Naive thymus-derived CD4-positive, alpha-beta T cell (primary cell): ENCODE data around the gene ZWILCH. TPM values are rescaled to one million over a fixed set of nuclear protein-coding genes. Genes with fewer than 3 reads are reported as not detected.
"Not testable (repeated sequence)": the region's sequence is repeated elsewhere in the genome, so short reads cannot be mapped to it uniquely, and the experiment has no call there.

ENCODE experiments used
- ATAC-seq: fragments of 150-1000 bp; cut with Tn5 transposase; 2 replicates; pipeline ENCODE4 v1.10.0; 2021; ENCODE audit warnings: mild to moderate bottlenecking, moderate library complexity
- CTCF ChIA-PET: fragments of 350-600 bp; sonication (Branson Sonifier 250); formaldehyde crosslinking; loops from one replicate; lab custom pipeline; 2021; ENCODE audit warnings: antibody characterized with exemption; lab: Charles Lee
- POLR2A ChIA-PET: fragments of 350-600 bp; sonication (Branson Sonifier 250); formaldehyde crosslinking; loops from one replicate; lab custom pipeline; 2021; ENCODE audit warnings: antibody characterized with exemption, inconsistent platforms; lab: Charles Lee
- DNase-seq, 9 donors: peaks; one replicate each; pipeline versions ENCODE4 v3.0.0 to v3.0.0-alpha.2; 2020 to 2022; ENCODE audit warnings: mixed read lengths in 1 of 9
- H3K27ac ChIP-seq: one replicate; pipeline ENCODE4 v1.7.0; 2013; ENCODE audit warnings: mild to moderate bottlenecking, low read depth, low read length, moderate library complexity
- H3K27me3 ChIP-seq, 2 donors: one replicate each; pipeline ENCODE4 v1.7.0; 2013; ENCODE audit warnings: low read length in 2 of 2, mild to moderate bottlenecking in 2 of 2, moderate library complexity in 2 of 2; ENCODE audit not compliant: control insufficient read depth in 2 of 2, insufficient read depth in 2 of 2
- H3K36me3 ChIP-seq, 3 experiments: 1 replicate in 2 of 3; 2 replicates in 1 of 3; pipeline ENCODE4 v1.7.0; 2013; ENCODE audit warnings: low read length in 3 of 3, mild to moderate bottlenecking in 3 of 3, moderate library complexity in 1 of 3; ENCODE audit not compliant: insufficient read depth in 3 of 3, control insufficient read depth in 2 of 3
- H3K4me1 ChIP-seq, 2 donors: one replicate each; pipeline ENCODE4 v1.7.0; 2013; ENCODE audit warnings: low read length in 2 of 2, mild to moderate bottlenecking in 2 of 2, moderate library complexity in 1 of 2; ENCODE audit not compliant: control insufficient read depth in 2 of 2, insufficient read depth in 2 of 2
- H3K4me3 ChIP-seq: 2 replicates; pipeline ENCODE4 v1.7.0; 2013; ENCODE audit warnings: mild to moderate bottlenecking, low read length
- H3K9me3 ChIP-seq, 3 experiments: 1 replicate in 2 of 3; 2 replicates in 1 of 3; pipeline ENCODE4 v1.7.0; 2013; ENCODE audit warnings: low read length in 3 of 3; ENCODE audit not compliant: control insufficient read depth in 2 of 3
- H3K27ac Mint-ChIP-seq, 9 donors: one replicate each; pipeline ENCODE4 v1.8.0; 2020 to 2022; ENCODE audit warnings: mixed read lengths in 9 of 9, mild to moderate bottlenecking in 8 of 9, moderate library complexity in 5 of 9, inconsistent platforms in 2 of 9
- H3K27me3 Mint-ChIP-seq, 5 donors: one replicate each; pipeline ENCODE4 v1.8.0; 2021 to 2022; ENCODE audit warnings: mixed read lengths in 5 of 5, mild to moderate bottlenecking in 1 of 5
- H3K36me3 Mint-ChIP-seq, 5 donors: one replicate each; pipeline ENCODE4 v1.8.0; 2020 to 2022; ENCODE audit warnings: mixed read lengths in 5 of 5, mild to moderate bottlenecking in 3 of 5, inconsistent platforms in 1 of 5
- H3K4me1 Mint-ChIP-seq, 7 donors: one replicate each; pipeline ENCODE4 v1.8.0; 2020 to 2022; ENCODE audit warnings: mixed read lengths in 7 of 7, mild to moderate bottlenecking in 3 of 7, inconsistent platforms in 1 of 7
- H3K4me3 Mint-ChIP-seq, 10 donors: one replicate each; pipeline ENCODE4 v1.8.0; 2020 to 2022; ENCODE audit warnings: mild to moderate bottlenecking in 10 of 10, mixed read lengths in 10 of 10, moderate library complexity in 6 of 10, inconsistent platforms in 2 of 10
- H3K9me3 Mint-ChIP-seq, 11 donors: one replicate each; pipeline ENCODE4 v1.8.0; 2020 to 2022; ENCODE audit warnings: mixed read lengths in 11 of 11, mild to moderate bottlenecking in 4 of 11, inconsistent platforms in 1 of 11, moderate library complexity in 1 of 11
- intact Hi-C, 2 donors: fragments of 100-400 bp; cut with micrococcal nuclease; formaldehyde crosslinking; loops; one replicate each; pipeline ENCODE4 v1.15.1; 2023
- polyA plus RNA-seq, 2 donors: library from polyadenylated mRNA; unstranded; fragments of 300-500 nt; fragmentation: Illumina TruSeq; gene quantifications; one replicate each; pipeline ENCODE4 v1.2.3, GENCODE V29; 2021
- total RNA-seq, 6 experiments: library from RNA in 5 of 6; stranded (reverse) in 5 of 6; gene quantifications; 1 replicate in 5 of 6; 2 replicates in 1 of 6; pipeline ENCODE4 v1.2.3 and lab custom pipeline; 2021 to 2026

Gene ZWILCH
- total RNA-seq = 10 to 100 TPM in 1 of 5 experiments, 1 to 10 TPM in 4; 5.6 to 20.3 (median 6.8) TPM
- 1 to 10 TPM; 4.3 to 4.8 TPM for polyA plus RNA-seq
- 7.8 reads per million, percentile 31 among the genes with 10 or more reads in this experiment for total RNA-seq (lab: John Stamatoyannopoulos, UW)

GRCh38 chr15:66504563-66505429, at the start of gene ZWILCH, which contains the start of gene RPL4:
Gene ZWILCH (plus strand): TSS chr15:66505326. CDS start chr15:66505339, 13 bp downstream.
Gene RPL4 (minus strand): TSS chr15:66504855. CDS start chr15:66504790, 65 bp downstream.
- H3K27ac Mint-ChIP-seq = peak within 1 kb of the TSS; percentile 92 to 100 (median 99)
- H3K27me3 ChIP-seq = no peaks in the 10 kb centered on the region
- ATAC-seq = peak; percentile 93
- H3K4me1 Mint-ChIP-seq = peaks cover 21 to 57% (median 41%) of the 10 kb centered on the region in 7 donors
- peak; percentile 65 to 88 (median 83) for DNase-seq
- H3K9me3 ChIP-seq = no peaks in the 10 kb centered on the region
- ChIA-PET POLR2A (interaction anchor here (0.6 to 3.0 kb wide), 16 partner anchors 10 to 742 kb away, joined by 3 to 31 read pairs (median 4); partner anchors contain the start of gene MAP2K1), CTCF (interaction anchor here (0.7 to 1.3 kb wide), 4 partner anchors 53 to 254 kb away, joined by 3 to 5 read pairs (median 4); no protein-coding TSS in a partner anchor)
- intact Hi-C loops = loop anchor here (1.0 to 10.0 kb wide), 11 partner anchors 7 to 1773 kb away; partner anchors contain the start of genes SNAPC5 (in 2 of the 2), TIPIN (in 2 of the 2), DIS3L (in 1 of the 2) and FEM1B (in 1 of the 2)
- peaks cover 8 to 28% (median 24%) of the 10 kb centered on the region in 5 donors for H3K36me3 Mint-ChIP-seq
- peaks cover 13 to 22% of the 10 kb centered on the region in 2 donors for H3K4me1 ChIP-seq
- H3K36me3 ChIP-seq = peaks cover 2 to 42% (median 33%) of the 10 kb centered on the region in 3 experiments
- peak within 1 kb of the TSS; percentile 93 for H3K27ac ChIP-seq
- H3K27me3 Mint-ChIP-seq = no peaks in the 10 kb centered on the region
- H3K9me3 Mint-ChIP-seq = no peaks in the 10 kb centered on the region
- peak within 1 kb of the TSS; percentile 90 to 100 (median 100) for H3K4me3 Mint-ChIP-seq
- peak within 1 kb of the TSS; percentile 99 for H3K4me3 ChIP-seq

- ChIA-PET CTCF (interaction anchor here (0.6 kb wide), 1 partner anchor 1164 kb away, joined by 4 read pairs; no protein-coding TSS in a partner anchor), POLR2A (no interaction called here)
- intact Hi-C loops = no loop called here
- Histone ChIP-seq H3K4me3 (no peak overlapping the region), H3K27me3 (no peaks in the 10 kb centered on the region), H3K4me1 (peaks cover 0 to 6% of the 10 kb centered on the region in 2 donors), H3K27ac (no peak overlapping the region), H3K9me3 (no peaks in the 10 kb centered on the region), H3K36me3 (peaks cover 0 to 5% (median 0%) of the 10 kb centered on the region in 3 experiments)
- Mint-ChIP-seq H3K4me1 (peaks cover 14 to 31% (median 18%) of the 10 kb centered on the region in 7 donors), H3K27me3 (no peaks in the 10 kb centered on the region), H3K27ac (peak overlapping the region in 3 of 9 donors; percentile 26 to 48 (median 33)), H3K4me3 (no peak overlapping the region), H3K9me3 (no peaks in the 10 kb centered on the region), H3K36me3 (peaks cover 5 to 21% (median 14%) of the 10 kb centered on the region in 5 donors)
- no peak for DNase-seq
- no peak for ATAC-seq
Measured at GRCh38 chr15:66456211-66456610, 48.9 kb upstream of the ZWILCH start.

DNA sequence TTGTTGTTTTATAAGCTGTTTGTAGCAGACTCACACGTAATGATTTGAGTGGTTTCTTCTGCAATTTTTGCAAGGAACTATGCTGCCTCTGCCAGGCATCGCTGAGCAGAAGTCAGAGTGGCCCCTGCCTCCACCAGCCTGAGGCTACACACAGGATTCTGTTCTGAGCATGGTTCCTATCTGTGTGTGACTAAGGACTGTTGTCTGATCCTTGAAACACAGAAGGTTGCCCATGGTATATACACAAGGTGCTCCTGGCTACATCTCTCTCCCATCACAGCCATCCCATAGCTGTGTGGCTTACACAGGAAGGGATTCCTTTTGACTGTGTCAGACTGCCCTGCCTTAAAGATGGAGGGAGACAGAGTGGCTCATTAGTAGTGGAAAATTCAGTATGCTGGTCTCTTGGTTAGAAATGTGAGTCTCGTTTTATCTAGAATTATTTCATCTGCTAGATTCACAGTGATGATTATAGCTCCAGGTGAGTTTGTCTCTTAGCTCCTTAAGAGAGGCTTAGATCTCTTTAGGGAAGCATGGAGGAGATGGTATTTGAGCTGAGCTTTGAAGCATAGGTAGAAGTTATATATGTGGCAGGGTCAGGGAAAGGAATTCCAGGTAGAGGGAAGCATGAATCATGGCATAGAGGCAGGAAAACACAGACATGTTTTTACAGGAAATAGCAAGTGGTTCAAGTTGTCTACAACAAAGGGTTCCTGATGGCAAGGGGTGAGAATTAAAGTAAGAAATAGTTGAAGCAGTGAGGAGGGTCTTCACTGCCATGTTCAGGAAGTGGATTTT, 45.1 kb upstream of the ZWILCH start:
- Histone ChIP-seq H3K4me3 (no peak overlapping the region), H3K36me3 (no peaks in the 10 kb centered on the region), H3K27ac (no peak overlapping the region), H3K9me3 (no peaks in the 10 kb centered on the region), H3K4me1 (peaks cover 0 to 6% of the 10 kb centered on the region in 2 donors), H3K27me3 (no peaks in the 10 kb centered on the region)
- peak overlapping the region; percentile 2 to 82 (median 43) for H3K27ac Mint-ChIP-seq
- ChIA-PET POLR2A (no interaction called here), CTCF (no interaction called here)
- peaks cover 12 to 43% (median 18%) of the 10 kb centered on the region in 7 donors for H3K4me1 Mint-ChIP-seq
- no peak overlapping the region for H3K4me3 Mint-ChIP-seq
- DNase-seq = no peak
- intact Hi-C loops = no loop called here
- H3K36me3 Mint-ChIP-seq = peaks cover 5 to 28% (median 19%) of the 10 kb centered on the region in 5 donors
- H3K27me3 Mint-ChIP-seq = no peaks in the 10 kb centered on the region
- ATAC-seq = no peak
- H3K9me3 Mint-ChIP-seq = no peaks in the 10 kb centered on the region

- intact Hi-C loops, DNase-seq, H3K4me3 ChIP-seq, H3K27me3 ChIP-seq, H3K36me3 ChIP-seq, H3K27me3 Mint-ChIP-seq, H3K27ac ChIP-seq, ATAC-seq, H3K9me3 Mint-ChIP-seq, H3K9me3 ChIP-seq, H3K4me3 Mint-ChIP-seq, CTCF ChIA-PET, POLR2A ChIA-PET, H3K4me1 ChIP-seq: not testable (repeated sequence)
- Mint-ChIP-seq H3K4me1 (peaks cover 12 to 38% (median 18%) of the 10 kb centered on the region in 7 donors), H3K36me3 (peaks cover 5 to 36% (median 26%) of the 10 kb centered on the region in 5 donors), H3K27ac (peak overlapping the region in 2 of 9 donors; percentile 26 to 53)
Measured at GRCh38 chr15:66461294-66461693, 43.8 kb upstream of the ZWILCH start.

DNA sequence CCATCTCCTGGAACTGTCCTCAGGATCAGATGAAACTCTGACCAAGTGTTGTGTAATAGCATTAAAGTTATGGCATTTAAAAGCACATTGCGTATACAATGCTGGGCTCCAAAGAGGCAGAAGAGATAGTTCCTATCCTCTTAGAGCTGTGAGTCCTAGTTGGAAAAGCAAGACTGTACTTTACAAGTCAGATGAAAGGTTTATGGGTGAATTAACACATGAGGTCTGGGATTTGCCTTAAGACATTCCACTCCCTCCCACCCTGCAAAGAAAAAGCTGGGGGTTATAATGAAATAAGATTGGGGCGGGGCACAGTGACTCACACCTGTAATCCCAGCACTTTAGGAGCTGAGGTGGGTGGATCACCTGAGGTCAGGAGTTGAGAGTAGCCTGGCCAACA, 43.2 kb upstream of the ZWILCH start:
- ATAC-seq (no peak), DNase-seq (no peak)
- ChIA-PET CTCF (no interaction called here), POLR2A (interaction anchor here (0.7 to 0.8 kb wide), 2 partner anchors 43 to 769 kb away, joined by 4 to 7 read pairs; partner anchors contain the start of genes RPL4 and ZWILCH)
- no peak overlapping the region for H3K27ac ChIP-seq
- intact Hi-C loops = no loop called here
- peak overlapping the region in 5 of 9 donors; percentile 2 to 55 (median 31) for H3K27ac Mint-ChIP-seq
- no peaks in the 10 kb centered on the region for H3K9me3 Mint-ChIP-seq
- H3K4me1 Mint-ChIP-seq = peaks cover 12 to 38% (median 18%) of the 10 kb centered on the region in 7 donors
- H3K36me3 ChIP-seq = no peaks in the 10 kb centered on the region
- H3K4me3 Mint-ChIP-seq = no peak overlapping the region
- H3K9me3 ChIP-seq = no peaks in the 10 kb centered on the region
- H3K27me3 Mint-ChIP-seq = no peaks in the 10 kb centered on the region
- peaks cover 5 to 36% (median 26%) of the 10 kb centered on the region in 5 donors for H3K36me3 Mint-ChIP-seq
- H3K4me1 ChIP-seq = peaks cover 0 to 6% of the 10 kb centered on the region in 2 donors
- no peak overlapping the region for H3K4me3 ChIP-seq
- H3K27me3 ChIP-seq = no peaks in the 10 kb centered on the region

DNA sequence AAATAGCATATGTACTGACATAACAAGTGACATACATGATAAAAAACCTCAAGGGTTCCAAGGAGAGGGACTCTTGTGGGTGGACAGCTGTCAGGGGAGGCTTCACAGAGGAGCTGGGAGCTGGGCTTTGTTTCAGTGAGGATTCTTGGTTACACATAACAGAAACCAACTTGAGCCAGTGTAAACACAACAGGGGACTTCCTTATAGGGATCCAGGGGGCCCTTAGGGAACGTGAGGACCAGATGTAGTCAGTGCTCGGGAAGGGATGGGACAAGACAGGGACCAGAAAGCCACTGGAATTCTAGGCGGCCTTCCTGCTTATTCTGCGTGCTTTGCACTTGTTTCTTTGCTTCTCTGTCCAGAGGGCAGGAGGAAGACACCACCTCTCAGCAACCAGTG, 42.5 kb upstream of the ZWILCH start:
- Histone ChIP-seq H3K27ac (no peak overlapping the region), H3K36me3 (no peaks in the 10 kb centered on the region), H3K4me3 (no peak overlapping the region), H3K27me3 (no peaks in the 10 kb centered on the region), H3K4me1 (peaks cover 0 to 6% of the 10 kb centered on the region in 2 donors), H3K9me3 (no peaks in the 10 kb centered on the region)
- H3K4me1 Mint-ChIP-seq = peaks cover 13 to 40% (median 18%) of the 10 kb centered on the region in 7 donors
- peaks cover 5 to 36% (median 29%) of the 10 kb centered on the region in 5 donors for H3K36me3 Mint-ChIP-seq
- intact Hi-C loops = no loop called here
- no peaks in the 10 kb centered on the region for H3K9me3 Mint-ChIP-seq
- ChIA-PET CTCF (interaction anchor here (0.6 kb wide), 1 partner anchor 456 kb away, joined by 3 read pairs; no protein-coding TSS in a partner anchor), POLR2A (interaction anchor here (0.8 kb wide), 1 partner anchor 770 kb away, joined by 4 read pairs; no protein-coding TSS in a partner anchor)
- no peaks in the 10 kb centered on the region for H3K27me3 Mint-ChIP-seq
- ATAC-seq (no peak), DNase-seq (no peak)
- peak overlapping the region in 4 of 9 donors; percentile 3 to 78 (median 52) for H3K27ac Mint-ChIP-seq
- H3K4me3 Mint-ChIP-seq = no peak overlapping the region
